SH-SY5Y (cell line): ENCODE measurements around the gene MYLK.

Source experiments
- GATA2 ChIP-seq: IDR thresholded peaks from 2 replicates; pipeline ENCODE4 v1.6.1; 2011; ENCODE audit warnings: mild to moderate bottlenecking, low read depth, low read length
- GATA3 ChIP-seq: IDR thresholded peaks from 2 replicates; pipeline ENCODE4 v1.6.1; 2011; ENCODE audit warnings: low read depth, mild to moderate bottlenecking, low read length, moderate library complexity

- no peak for TF ChIP-seq GATA2
- no peak for TF ChIP-seq GATA3
These were observed 116.4 kb downstream of the MYLK start for GRCh38 chr3:123767564-123768292.
